Mesothelial cell of epicardium (in vitro differentiated cells): ENCODE measurements around the gene MARCHF10. TPM values are rescaled to one million over a fixed set of nuclear protein-coding genes. Genes with fewer than 3 reads are reported as not detected.

Source experiments
- DNase-seq, 2 experiments: peaks; one replicate each; pipeline ENCODE4 v3.0.0; 2021; ENCODE audit warnings: low spot score in 2 of 2; ENCODE audit not compliant: unreplicated experiment in 2 of 2
- H3K27ac Mint-ChIP-seq: 2 replicates; pipeline ENCODE4 v1.8.0; 2021; ENCODE audit warnings: mixed read lengths
- H3K27me3 Mint-ChIP-seq: 2 replicates; pipeline ENCODE4 v1.8.0; 2021; ENCODE audit warnings: low read depth, mixed read lengths
- H3K36me3 Mint-ChIP-seq: 2 replicates; pipeline ENCODE4 v1.8.0; 2021; ENCODE audit warnings: mixed read lengths
- H3K4me1 Mint-ChIP-seq: 2 replicates; pipeline ENCODE4 v1.8.0; 2021; ENCODE audit warnings: mixed read lengths
- H3K4me3 Mint-ChIP-seq: 2 replicates; pipeline ENCODE4 v1.8.0; 2021; ENCODE audit warnings: mild to moderate bottlenecking, moderate library complexity, mixed read lengths
- H3K9me3 Mint-ChIP-seq: 2 replicates; pipeline ENCODE4 v1.8.0; 2021; ENCODE audit warnings: mixed read lengths
- total RNA-seq: library from RNA; stranded (reverse); gene quantifications from 3 replicates; pipeline ENCODE4 v1.2.1, GENCODE V29; 2021
- TF ChIP-seq, protein P1 (sequence below): fragments of 200-600 bp; sonication (generic); IDR thresholded peaks from one replicate; pipeline ENCODE4 v1.5.0; 2021; ENCODE audit warnings: antibody characterized with exemption; ENCODE audit not compliant: unreplicated experiment

MARCHF10 gene
- 0.18 to 1.1 TPM (median 0.53 TPM) in 3 replicates for total RNA-seq

GRCh38 chr17:62807812-62808575 is at the start of gene MARCHF10:
Gene MARCHF10 (minus strand): TSS chr17:62808314. CDS start chr17:62801735, 6,579 bp downstream.
- no peaks in the 10 kb centered on the region for H3K27me3 Mint-ChIP-seq
- H3K4me1 Mint-ChIP-seq = peaks cover 38% of the 10 kb centered on the region
- H3K9me3 Mint-ChIP-seq = peaks cover 5% of the 10 kb centered on the region
- H3K36me3 Mint-ChIP-seq = no peaks in the 10 kb centered on the region
- peak; percentile 52 to 68 for DNase-seq
- H3K4me3 Mint-ChIP-seq = peak within 1 kb of the TSS; percentile 33
- TF ChIP-seq, protein P1, sequence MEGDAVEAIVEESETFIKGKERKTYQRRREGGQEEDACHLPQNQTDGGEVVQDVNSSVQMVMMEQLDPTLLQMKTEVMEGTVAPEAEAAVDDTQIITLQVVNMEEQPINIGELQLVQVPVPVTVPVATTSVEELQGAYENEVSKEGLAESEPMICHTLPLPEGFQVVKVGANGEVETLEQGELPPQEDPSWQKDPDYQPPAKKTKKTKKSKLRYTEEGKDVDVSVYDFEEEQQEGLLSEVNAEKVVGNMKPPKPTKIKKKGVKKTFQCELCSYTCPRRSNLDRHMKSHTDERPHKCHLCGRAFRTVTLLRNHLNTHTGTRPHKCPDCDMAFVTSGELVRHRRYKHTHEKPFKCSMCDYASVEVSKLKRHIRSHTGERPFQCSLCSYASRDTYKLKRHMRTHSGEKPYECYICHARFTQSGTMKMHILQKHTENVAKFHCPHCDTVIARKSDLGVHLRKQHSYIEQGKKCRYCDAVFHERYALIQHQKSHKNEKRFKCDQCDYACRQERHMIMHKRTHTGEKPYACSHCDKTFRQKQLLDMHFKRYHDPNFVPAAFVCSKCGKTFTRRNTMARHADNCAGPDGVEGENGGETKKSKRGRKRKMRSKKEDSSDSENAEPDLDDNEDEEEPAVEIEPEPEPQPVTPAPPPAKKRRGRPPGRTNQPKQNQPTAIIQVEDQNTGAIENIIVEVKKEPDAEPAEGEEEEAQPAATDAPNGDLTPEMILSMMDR = no peak
- peak within 1 kb of the TSS; percentile 86 for H3K27ac Mint-ChIP-seq

GRCh38 chr17:62857526-62857925 is 49.4 kb upstream of the MARCHF10 start:
- H3K27me3 Mint-ChIP-seq = no peaks in the 10 kb centered on the region
- TF ChIP-seq, protein P1 = no peak
- H3K9me3 Mint-ChIP-seq = peaks cover 4% of the 10 kb centered on the region
- H3K4me1 Mint-ChIP-seq = peaks cover 68% of the 10 kb centered on the region
- no peak for DNase-seq
- no peak overlapping the region for H3K4me3 Mint-ChIP-seq
- no peak overlapping the region for H3K27ac Mint-ChIP-seq
- H3K36me3 Mint-ChIP-seq = no peaks in the 10 kb centered on the region

DNA sequence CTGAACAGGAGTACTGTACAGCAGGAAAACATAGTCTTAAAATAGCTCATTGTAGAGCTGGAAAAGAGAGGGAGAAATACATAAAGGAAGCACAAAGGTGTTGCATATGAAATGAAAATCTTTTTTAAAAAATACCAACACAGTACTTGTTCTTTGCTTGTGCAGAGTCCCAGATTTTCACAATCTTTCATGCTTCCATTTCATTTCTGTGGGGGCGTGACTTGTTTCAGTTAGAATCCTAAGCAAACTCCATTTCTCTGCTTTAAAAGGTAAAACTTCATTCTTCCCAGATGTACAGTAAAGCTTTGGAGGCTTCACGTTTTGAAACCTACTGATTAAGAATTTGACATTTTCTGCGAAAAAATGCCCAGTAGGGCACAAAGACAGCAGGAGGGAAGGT is 48.5 kb upstream of the MARCHF10 start:
- Mint-ChIP-seq H3K4me1 (peaks cover 62% of the 10 kb centered on the region), H3K27ac (no peak overlapping the region), H3K27me3 (no peaks in the 10 kb centered on the region), H3K4me3 (no peak overlapping the region), H3K9me3 (peaks cover 4% of the 10 kb centered on the region), H3K36me3 (no peaks in the 10 kb centered on the region)
- no peak for DNase-seq
- TF ChIP-seq, protein P1 = no peak

- Mint-ChIP-seq H3K27ac (peak overlapping the region; percentile 87), H3K36me3 (no peaks in the 10 kb centered on the region), H3K27me3 (no peaks in the 10 kb centered on the region), H3K9me3 (peaks cover 4% of the 10 kb centered on the region), H3K4me1 (peaks cover 48% of the 10 kb centered on the region), H3K4me3 (no peak overlapping the region)
- no peak for DNase-seq
- TF ChIP-seq, protein P1 = no peak
Observed at GRCh38 chr17:62855156-62855555, 47.0 kb upstream of the MARCHF10 start.

DNA sequence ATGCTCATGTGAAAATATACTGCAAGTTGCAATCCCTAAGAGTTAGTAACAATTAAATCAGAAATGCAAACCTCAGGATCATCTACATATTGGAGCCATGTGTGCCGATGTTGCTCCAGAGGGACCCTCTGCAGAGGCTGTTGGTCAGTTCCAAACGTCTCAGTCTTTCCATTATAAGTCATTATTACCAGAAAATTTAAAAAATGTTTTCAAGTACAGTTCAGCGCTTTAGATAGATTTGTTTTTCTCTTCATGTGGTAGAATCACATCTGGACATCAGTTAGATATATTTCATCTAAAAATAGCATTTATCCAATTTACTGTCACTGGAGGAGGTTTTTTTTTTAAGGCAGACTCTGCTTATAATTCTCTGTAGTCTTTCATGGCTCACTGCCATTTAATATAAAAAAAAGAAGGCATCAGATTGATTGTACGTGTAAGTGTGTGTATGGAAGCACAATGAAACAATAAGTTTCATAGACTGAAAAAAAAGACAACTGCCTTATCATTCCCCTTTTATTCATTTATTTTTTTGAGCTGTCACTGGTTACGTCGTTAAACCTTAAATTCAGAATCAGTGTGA is 46.1 kb upstream of the MARCHF10 start:
- TF ChIP-seq, protein P1 = no peak
- peak overlapping the region; percentile 87 for H3K27ac Mint-ChIP-seq
- H3K36me3 Mint-ChIP-seq = no peaks in the 10 kb centered on the region
- H3K4me1 Mint-ChIP-seq = peaks cover 41% of the 10 kb centered on the region
- H3K9me3 Mint-ChIP-seq = peaks cover 4% of the 10 kb centered on the region
- H3K4me3 Mint-ChIP-seq = no peak overlapping the region
- no peaks in the 10 kb centered on the region for H3K27me3 Mint-ChIP-seq
- no peak for DNase-seq
